ENCODE results near the gene VARS1. TPM values are rescaled to one million over a fixed set of nuclear protein-coding genes. Genes with fewer than 3 reads are reported as not detected.
"Not testable (repeated sequence)": the region's sequence is repeated elsewhere in the genome, so short reads cannot be mapped to it uniquely, and the experiment has no call there.

Gene VARS1
- total RNA-seq, 1 donor from 2014 or later: 39.8 TPM

GRCh38 chr6:31813465-31813849 lies 17.9 kb upstream of the VARS1 start:
- Histone ChIP-seq H3K4me1 (peaks cover 27% of the 10 kb centered on the region), H3K4me3 (no peak overlapping the region), H3K27me3 (no peaks in the 10 kb centered on the region), H3K9me3 (no peaks in the 10 kb centered on the region), H3K27ac (peak overlapping the region; percentile 100), H3K36me3 (no peaks in the 10 kb centered on the region)
- no peak for DNase-seq (ENCODE audit: extremely low spot score in 2 of 2)
- intact Hi-C loops (cut with DNase I): loop anchor here (5.0 kb wide), 1 partner anchor 76 kb away; the partner anchor contains the start of gene CLIC1
- TF ChIP-seq CTCF (IDR thresholded peaks at IDR 0.05) (no peak), POLR2AphosphoS5 (IDR thresholded peaks at IDR 0.05; ENCODE audit: insufficient read depth in 1 of 2, low read depth in 1 of 2) (no peak), POLR2A (IDR thresholded peaks at IDR 0.05) (no peak)

- Histone ChIP-seq H3K27ac (peak overlapping the region; percentile 100), H3K27me3 (no peaks in the 10 kb centered on the region), H3K9me3 (no peaks in the 10 kb centered on the region), H3K4me3 (no peak overlapping the region), H3K36me3 (no peaks in the 10 kb centered on the region), H3K4me1 (peaks cover 22% of the 10 kb centered on the region)
- TF ChIP-seq POLR2AphosphoS5 (IDR thresholded peaks at IDR 0.05; ENCODE audit: insufficient read depth in 1 of 2, low read depth in 1 of 2) (no peak), POLR2A (IDR thresholded peaks at IDR 0.05) (no peak), CTCF (IDR thresholded peaks at IDR 0.05) (no peak)
- intact Hi-C loops (cut with DNase I): loop anchor here (5.0 kb wide), 1 partner anchor 74 kb away; the partner anchor contains the start of gene CLIC1
- DNase-seq (ENCODE audit: extremely low spot score in 2 of 2): no peak
These were observed 16.1 kb upstream of the VARS1 start for GRCh38 chr6:31811645-31812044.

- H3K9me3 ChIP-seq; H3K36me3 ChIP-seq; H3K27ac ChIP-seq; DNase-seq (ENCODE audit: extremely low spot score in 2 of 2); H3K27me3 ChIP-seq; intact Hi-C loops (cut with DNase I); H3K4me3 ChIP-seq: not testable (repeated sequence)
- H3K4me1 ChIP-seq: peaks cover 30% of the 10 kb centered on the region
These were observed 13.0 kb upstream of the VARS1 start for GRCh38 chr6:31808599-31808998.

- peaks cover 0 to 10% of the 10 kb centered on the region in 2 donors for H3K36me3 ChIP-seq
- no peaks in the 10 kb centered on the region for H3K27me3 ChIP-seq
- H3K4me1 ChIP-seq: peaks cover 20% of the 10 kb centered on the region
- peak; percentile 80 to 81 for TF ChIP-seq POLR2A (IDR thresholded peaks at IDR 0.05)
- TF ChIP-seq POLR2AphosphoS5 (IDR thresholded peaks at IDR 0.05; ENCODE audit: insufficient read depth in 1 of 2, low read depth in 1 of 2): peak; percentile 98 to 99
- TF ChIP-seq CTCF (IDR thresholded peaks at IDR 0.05): peak in 1 of 3 experiments; percentile 22
- no peaks in the 10 kb centered on the region for H3K9me3 ChIP-seq
- H3K27ac ChIP-seq: peak within 1 kb of the TSS; percentile 95
- peak within 1 kb of the TSS; percentile 56 for H3K4me3 ChIP-seq
- peak in 1 of 2 donors; percentile 98 for DNase-seq (ENCODE audit: extremely low spot score in 2 of 2)
- intact Hi-C loops (cut with DNase I): no loop called here
These were observed 11.1 kb upstream of the VARS1 start, which contains the start of gene LSM2 for GRCh38 chr6:31806470-31807272. Gene LSM2 (minus strand): TSS chr6:31806966. CDS start chr6:31806757, 209 bp downstream.

GRCh38 chr6:31805939-31806469 lies 10.5 kb upstream of the VARS1 start:
- intact Hi-C loops (cut with DNase I): no loop called here
- TF ChIP-seq CTCF (IDR thresholded peaks at IDR 0.05) (no peak), POLR2A (IDR thresholded peaks at IDR 0.05) (no peak), POLR2AphosphoS5 (IDR thresholded peaks at IDR 0.05; ENCODE audit: insufficient read depth in 1 of 2, low read depth in 1 of 2) (no peak)
- no peaks in the 10 kb centered on the region for H3K9me3 ChIP-seq
- peak overlapping the region; percentile 56 for H3K4me3 ChIP-seq
- peaks cover 0 to 11% of the 10 kb centered on the region in 2 donors for H3K36me3 ChIP-seq
- H3K4me1 ChIP-seq: peaks cover 20% of the 10 kb centered on the region
- peak overlapping the region; percentile 95 for H3K27ac ChIP-seq
- DNase-seq (ENCODE audit: extremely low spot score in 2 of 2): no peak
- no peaks in the 10 kb centered on the region for H3K27me3 ChIP-seq

- Histone ChIP-seq H3K4me1 (peaks cover 15% of the 10 kb centered on the region), H3K36me3 (peaks cover 0 to 11% of the 10 kb centered on the region in 2 donors)
- intact Hi-C loops (cut with DNase I); H3K9me3 ChIP-seq; DNase-seq (ENCODE audit: extremely low spot score in 2 of 2); H3K4me3 ChIP-seq; H3K27ac ChIP-seq; H3K27me3 ChIP-seq: not testable (repeated sequence)
These were observed 5.7 kb upstream of the VARS1 start for GRCh38 chr6:31801031-31801927.

Data from vagina (tissue), 2 donors.